ENCODE data around the gene EGFL6.

GRCh38 chrX:13552892-13553291 is 16.5 kb upstream of the EGFL6 start:
- TF ChIP-seq, protein P1, sequence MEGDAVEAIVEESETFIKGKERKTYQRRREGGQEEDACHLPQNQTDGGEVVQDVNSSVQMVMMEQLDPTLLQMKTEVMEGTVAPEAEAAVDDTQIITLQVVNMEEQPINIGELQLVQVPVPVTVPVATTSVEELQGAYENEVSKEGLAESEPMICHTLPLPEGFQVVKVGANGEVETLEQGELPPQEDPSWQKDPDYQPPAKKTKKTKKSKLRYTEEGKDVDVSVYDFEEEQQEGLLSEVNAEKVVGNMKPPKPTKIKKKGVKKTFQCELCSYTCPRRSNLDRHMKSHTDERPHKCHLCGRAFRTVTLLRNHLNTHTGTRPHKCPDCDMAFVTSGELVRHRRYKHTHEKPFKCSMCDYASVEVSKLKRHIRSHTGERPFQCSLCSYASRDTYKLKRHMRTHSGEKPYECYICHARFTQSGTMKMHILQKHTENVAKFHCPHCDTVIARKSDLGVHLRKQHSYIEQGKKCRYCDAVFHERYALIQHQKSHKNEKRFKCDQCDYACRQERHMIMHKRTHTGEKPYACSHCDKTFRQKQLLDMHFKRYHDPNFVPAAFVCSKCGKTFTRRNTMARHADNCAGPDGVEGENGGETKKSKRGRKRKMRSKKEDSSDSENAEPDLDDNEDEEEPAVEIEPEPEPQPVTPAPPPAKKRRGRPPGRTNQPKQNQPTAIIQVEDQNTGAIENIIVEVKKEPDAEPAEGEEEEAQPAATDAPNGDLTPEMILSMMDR (IDR thresholded peaks at IDR 0.05), result no peak
- no peak for TF ChIP-seq POLR2A (IDR thresholded peaks at IDR 0.05)

All from testis (tissue), 2 donors.